GM21447 (cell line): ENCODE data around the gene RIMS1.

Source experiments
- ATAC-seq: cut with Tn5 transposase; IDR thresholded peaks from one replicate; pipeline ENCODE4 v1.9.1; 2021; ENCODE audit not compliant: unreplicated experiment

RIMS1 gene

GRCh38 chr6:72238021-72238420 lies 351.7 kb downstream of the RIMS1 start:
- ATAC-seq = no peak

- ATAC-seq = no peak
These were observed 352.6 kb downstream of the RIMS1 start for GRCh38 chr6:72238900-72239299.

GRCh38 chr6:72245565-72245964 lies 359.2 kb downstream of the RIMS1 start:
- no peak for ATAC-seq

- no peak for ATAC-seq
These were observed 360.6 kb downstream of the RIMS1 start for GRCh38 chr6:72246926-72247325.

- no peak for ATAC-seq
These were observed 362.3 kb downstream of the RIMS1 start for GRCh38 chr6:72248621-72249020.

- ATAC-seq = no peak
These were observed 364.3 kb downstream of the RIMS1 start for GRCh38 chr6:72250664-72251063.

- ATAC-seq = no peak
These were observed 374.1 kb downstream of the RIMS1 start for GRCh38 chr6:72260489-72260888.

GRCh38 chr6:72261554-72261953 lies 375.2 kb downstream of the RIMS1 start:
- no peak for ATAC-seq

GRCh38 chr6:72262254-72262653 lies 375.9 kb downstream of the RIMS1 start:
- no peak for ATAC-seq

- ATAC-seq = no peak
These were observed 381.1 kb downstream of the RIMS1 start for GRCh38 chr6:72267470-72267869.

GRCh38 chr6:72271531-72271930 lies 385.2 kb downstream of the RIMS1 start:
- no peak for ATAC-seq

GRCh38 chr6:72272958-72273357 lies 386.6 kb downstream of the RIMS1 start:
- ATAC-seq = no peak

GRCh38 chr6:72275888-72276287 lies 389.5 kb downstream of the RIMS1 start:
- ATAC-seq = no peak

- ATAC-seq = no peak
These were observed 395.9 kb downstream of the RIMS1 start for GRCh38 chr6:72282201-72282600.

- ATAC-seq = no peak
These were observed 397.2 kb downstream of the RIMS1 start for GRCh38 chr6:72283571-72283970.

GRCh38 chr6:72286911-72287311 lies 400.6 kb downstream of the RIMS1 start:
- ATAC-seq = no peak

GRCh38 chr6:72287801-72288200 lies 401.5 kb downstream of the RIMS1 start:
- ATAC-seq = no peak

- no peak for ATAC-seq
These were observed 402.2 kb downstream of the RIMS1 start for GRCh38 chr6:72288592-72288991.

GRCh38 chr6:72290620-72291019 lies 404.3 kb downstream of the RIMS1 start:
- ATAC-seq = no peak

GRCh38 chr6:72296375-72296774 lies 410.0 kb downstream of the RIMS1 start:
- no peak for ATAC-seq

GRCh38 chr6:72305971-72306370 lies 419.6 kb downstream of the RIMS1 start:
- ATAC-seq = no peak

- ATAC-seq = no peak
These were observed 430.5 kb downstream of the RIMS1 start for GRCh38 chr6:72316675-72317380.

GRCh38 chr6:72321788-72322187 lies 435.4 kb downstream of the RIMS1 start:
- ATAC-seq = no peak
